Measurements from ENCODE around the gene PSMD11.

DNA sequence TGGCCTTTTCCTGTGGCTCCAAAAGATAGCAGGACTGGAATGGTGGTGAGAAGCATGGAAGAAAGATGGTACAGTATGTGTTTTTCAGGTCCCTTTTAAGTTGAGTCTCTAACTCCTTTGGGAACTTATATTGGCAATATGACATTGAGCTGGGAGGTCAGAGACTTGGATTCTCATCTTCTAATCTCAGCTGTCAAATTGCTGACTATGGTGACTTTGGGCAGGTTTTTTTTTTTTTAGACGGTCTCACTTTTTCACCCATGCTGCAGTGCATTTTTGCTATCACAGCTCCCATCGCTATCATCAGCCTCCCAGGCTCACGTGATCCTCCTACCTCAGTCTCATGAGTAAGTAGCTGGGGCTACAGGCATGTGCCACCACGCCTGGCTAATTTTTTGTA is 27.3 kb downstream of the PSMD11 start:
- TF ChIP-seq, protein P1, sequence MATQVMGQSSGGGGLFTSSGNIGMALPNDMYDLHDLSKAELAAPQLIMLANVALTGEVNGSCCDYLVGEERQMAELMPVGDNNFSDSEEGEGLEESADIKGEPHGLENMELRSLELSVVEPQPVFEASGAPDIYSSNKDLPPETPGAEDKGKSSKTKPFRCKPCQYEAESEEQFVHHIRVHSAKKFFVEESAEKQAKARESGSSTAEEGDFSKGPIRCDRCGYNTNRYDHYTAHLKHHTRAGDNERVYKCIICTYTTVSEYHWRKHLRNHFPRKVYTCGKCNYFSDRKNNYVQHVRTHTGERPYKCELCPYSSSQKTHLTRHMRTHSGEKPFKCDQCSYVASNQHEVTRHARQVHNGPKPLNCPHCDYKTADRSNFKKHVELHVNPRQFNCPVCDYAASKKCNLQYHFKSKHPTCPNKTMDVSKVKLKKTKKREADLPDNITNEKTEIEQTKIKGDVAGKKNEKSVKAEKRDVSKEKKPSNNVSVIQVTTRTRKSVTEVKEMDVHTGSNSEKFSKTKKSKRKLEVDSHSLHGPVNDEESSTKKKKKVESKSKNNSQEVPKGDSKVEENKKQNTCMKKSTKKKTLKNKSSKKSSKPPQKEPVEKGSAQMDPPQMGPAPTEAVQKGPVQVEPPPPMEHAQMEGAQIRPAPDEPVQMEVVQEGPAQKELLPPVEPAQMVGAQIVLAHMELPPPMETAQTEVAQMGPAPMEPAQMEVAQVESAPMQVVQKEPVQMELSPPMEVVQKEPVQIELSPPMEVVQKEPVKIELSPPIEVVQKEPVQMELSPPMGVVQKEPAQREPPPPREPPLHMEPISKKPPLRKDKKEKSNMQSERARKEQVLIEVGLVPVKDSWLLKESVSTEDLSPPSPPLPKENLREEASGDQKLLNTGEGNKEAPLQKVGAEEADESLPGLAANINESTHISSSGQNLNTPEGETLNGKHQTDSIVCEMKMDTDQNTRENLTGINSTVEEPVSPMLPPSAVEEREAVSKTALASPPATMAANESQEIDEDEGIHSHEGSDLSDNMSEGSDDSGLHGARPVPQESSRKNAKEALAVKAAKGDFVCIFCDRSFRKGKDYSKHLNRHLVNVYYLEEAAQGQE (tag by site-specific recombination; IDR thresholded peaks at IDR 0.05) = no peak
- TF ChIP-seq, protein P2, sequence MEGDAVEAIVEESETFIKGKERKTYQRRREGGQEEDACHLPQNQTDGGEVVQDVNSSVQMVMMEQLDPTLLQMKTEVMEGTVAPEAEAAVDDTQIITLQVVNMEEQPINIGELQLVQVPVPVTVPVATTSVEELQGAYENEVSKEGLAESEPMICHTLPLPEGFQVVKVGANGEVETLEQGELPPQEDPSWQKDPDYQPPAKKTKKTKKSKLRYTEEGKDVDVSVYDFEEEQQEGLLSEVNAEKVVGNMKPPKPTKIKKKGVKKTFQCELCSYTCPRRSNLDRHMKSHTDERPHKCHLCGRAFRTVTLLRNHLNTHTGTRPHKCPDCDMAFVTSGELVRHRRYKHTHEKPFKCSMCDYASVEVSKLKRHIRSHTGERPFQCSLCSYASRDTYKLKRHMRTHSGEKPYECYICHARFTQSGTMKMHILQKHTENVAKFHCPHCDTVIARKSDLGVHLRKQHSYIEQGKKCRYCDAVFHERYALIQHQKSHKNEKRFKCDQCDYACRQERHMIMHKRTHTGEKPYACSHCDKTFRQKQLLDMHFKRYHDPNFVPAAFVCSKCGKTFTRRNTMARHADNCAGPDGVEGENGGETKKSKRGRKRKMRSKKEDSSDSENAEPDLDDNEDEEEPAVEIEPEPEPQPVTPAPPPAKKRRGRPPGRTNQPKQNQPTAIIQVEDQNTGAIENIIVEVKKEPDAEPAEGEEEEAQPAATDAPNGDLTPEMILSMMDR (tag by site-specific recombination; IDR thresholded peaks at IDR 0.05) = no peak
- TF ChIP-seq, protein P3, sequence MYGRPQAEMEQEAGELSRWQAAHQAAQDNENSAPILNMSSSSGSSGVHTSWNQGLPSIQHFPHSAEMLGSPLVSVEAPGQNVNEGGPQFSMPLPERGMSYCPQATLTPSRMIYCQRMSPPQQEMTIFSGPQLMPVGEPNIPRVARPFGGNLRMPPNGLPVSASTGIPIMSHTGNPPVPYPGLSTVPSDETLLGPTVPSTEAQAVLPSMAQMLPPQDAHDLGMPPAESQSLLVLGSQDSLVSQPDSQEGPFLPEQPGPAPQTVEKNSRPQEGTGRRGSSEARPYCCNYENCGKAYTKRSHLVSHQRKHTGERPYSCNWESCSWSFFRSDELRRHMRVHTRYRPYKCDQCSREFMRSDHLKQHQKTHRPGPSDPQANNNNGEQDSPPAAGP (tag by site-specific recombination; IDR thresholded peaks at IDR 0.05) = no peak
- TF ChIP-seq ZBTB8A (tag by site-specific recombination; IDR thresholded peaks at IDR 0.05) (no peak), TCF7L2 (IDR thresholded peaks at IDR 0.05; ENCODE audit: borderline replicate concordance, low read depth, low read length) (no peak), ZNF785 (tag by site-specific recombination; IDR thresholded peaks at IDR 0.05) (no peak)
